ENCODE measurements around the gene ANAPC16.
"Not testable (repeated sequence)": the region's sequence is repeated elsewhere in the genome, so short reads cannot be mapped to it uniquely, and the experiment has no call there.

Gene ANAPC16

DNA sequence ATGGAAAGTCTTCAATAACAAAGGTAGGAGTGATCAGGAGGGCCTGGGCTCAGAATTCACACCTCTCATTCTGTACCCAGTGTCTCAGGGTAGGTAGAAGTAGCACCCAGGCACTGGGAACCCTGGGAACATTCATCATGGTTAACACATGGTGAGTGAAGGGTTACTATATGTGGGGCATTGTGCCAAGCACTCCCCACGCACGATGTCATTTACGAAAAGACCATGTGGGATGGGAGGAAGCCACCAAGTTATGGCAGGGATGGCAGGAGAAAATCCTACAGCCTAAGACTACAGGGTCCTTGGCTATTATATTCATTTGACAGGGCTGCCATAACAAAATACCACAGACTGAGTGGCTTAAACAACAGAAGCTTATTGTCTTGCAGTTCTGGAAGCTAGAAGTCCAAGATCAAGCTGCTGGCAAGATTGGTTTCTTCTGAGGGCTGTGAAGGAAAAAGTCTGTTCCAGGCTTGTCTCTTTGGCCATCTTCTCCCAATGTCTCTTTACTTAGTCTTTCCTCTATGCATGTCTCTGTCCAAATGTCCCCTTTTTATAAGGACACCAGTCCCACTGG lies 30.2 kb downstream of the ANAPC16 start:
- DNase-seq, result no peak

DNA sequence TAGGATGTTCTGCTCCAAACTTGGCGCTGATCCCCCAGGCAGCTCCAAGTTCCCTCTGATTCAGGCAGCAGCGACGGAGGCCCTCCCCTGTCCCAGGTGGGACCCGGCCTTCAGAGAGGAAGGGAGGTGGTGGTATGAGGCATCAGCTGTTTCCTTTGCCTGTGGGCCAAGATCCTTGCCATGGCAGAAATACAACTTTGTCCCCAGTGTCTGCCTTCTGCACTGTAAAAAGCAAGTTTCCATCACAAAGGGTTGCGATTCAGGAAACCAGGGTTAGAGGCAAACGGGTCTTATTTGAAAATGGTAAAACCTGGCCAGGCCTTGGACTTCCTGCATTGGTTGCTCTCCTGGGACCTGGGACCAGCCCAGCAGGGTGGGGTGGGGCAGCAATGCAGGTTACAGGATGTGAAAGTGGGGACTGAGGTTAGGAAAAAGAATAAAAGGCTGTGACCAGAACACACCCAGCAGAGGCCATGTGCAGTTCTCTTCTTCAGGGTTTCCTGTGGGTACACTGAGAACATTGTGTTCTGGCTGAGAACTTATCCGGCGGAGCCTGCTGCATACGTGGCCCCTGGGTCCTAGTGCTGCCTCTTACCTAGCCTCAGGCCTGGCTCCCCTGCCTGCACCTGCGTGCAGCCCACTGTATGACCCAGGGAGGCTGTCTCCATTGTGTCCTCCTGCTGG lies 32.8 kb downstream of the ANAPC16 start:
- DNase-seq, result peak; percentile 51

DNA sequence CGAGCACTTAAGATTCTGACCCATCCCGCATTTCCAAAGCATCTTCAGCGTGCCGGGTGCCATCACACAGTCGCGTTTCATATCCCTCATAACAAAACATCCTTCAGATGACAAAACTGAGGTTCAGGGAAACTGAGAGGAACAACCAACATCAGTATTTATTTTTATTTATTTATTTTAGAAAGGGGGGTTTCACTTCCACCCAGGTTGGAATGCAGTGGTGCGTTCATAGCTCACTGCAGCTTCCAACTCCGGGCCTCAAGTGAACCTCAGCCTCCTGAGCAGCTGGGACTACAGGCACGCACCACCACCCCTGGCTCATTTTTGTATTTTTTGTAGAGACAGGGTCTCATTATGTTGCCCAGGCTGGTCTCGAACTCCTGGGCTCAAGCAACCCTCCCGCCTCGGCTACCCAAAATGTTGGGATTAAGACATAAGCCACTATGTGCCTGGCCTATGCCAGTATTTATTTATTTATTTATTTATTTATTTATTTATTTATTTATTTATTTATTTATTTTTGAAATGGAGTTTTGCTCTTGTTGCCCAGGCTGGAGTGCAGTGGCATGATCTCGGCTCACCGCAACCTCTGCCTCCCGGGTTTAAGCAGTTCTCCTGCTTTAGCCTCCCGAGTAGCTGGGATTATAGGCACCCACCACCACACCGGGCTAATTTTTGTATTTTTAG lies 33.5 kb downstream of the ANAPC16 start:
- not testable (repeated sequence) for DNase-seq

- no peak for DNase-seq
Measured at GRCh38 chr10:72250666-72251065, 34.9 kb downstream of the ANAPC16 start.

DNA sequence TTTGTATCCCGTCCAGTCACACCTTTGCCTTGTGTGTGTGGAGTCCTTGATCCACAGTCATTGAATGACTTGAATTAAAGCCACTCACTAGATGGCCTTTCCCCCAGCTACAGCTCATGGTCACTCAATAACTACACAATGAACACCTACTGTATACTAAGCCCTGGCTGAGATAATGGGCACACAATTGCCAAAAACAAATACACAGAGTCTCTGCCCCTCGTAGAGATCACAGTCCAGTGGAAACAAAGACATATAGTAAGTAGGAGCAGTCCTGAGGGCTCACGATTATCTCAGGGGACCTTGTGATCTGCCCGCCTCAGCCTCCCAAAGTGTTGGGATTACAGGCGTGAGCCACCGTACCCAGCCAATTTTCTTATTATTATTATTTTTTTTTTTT lies 35.8 kb downstream of the ANAPC16 start:
- DNase-seq, result no peak

- DNase-seq, result no peak
Measured at GRCh38 chr10:72252972-72253371, 37.2 kb downstream of the ANAPC16 start.

- DNase-seq, result no peak
Measured at GRCh38 chr10:72253578-72253977, 37.8 kb downstream of the ANAPC16 start.

DNA sequence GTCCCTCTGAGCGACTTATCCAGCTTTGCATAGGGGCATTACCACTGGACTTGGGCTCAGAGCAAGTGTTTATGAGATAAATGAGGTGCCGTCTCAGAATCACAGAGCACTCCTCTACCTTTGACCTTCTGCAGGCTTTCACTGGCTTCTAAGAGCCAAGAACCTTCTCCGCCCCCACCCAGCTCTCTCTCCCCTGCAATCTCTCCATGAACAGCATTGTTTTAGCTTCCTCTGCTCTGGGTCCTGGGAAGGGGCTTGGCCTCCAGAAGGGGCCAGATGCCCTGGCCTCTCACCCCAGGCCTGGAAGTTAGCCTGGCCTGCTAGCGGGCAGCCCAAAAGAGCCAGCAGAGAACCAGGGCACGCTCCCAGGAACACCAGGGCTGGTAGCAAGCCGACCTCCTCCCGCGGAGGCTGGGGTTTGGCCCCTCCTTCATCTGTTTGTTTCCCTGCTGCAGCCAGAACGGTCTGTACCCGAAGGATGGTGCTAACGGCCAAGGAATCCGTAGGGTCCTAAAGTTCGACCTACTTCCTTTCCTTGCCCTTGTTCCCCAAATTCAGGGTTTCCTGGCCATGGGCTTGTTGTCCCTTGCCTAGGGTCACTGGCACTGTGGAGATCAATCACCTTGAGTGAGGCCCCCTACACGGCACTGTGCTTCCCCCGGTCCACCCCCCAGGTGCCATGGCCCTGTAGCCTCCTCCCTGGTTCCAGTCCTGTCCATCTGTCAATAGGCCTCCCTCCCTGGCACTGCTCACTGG lies 39.2 kb downstream of the ANAPC16 start:
- no peak for DNase-seq

DNA sequence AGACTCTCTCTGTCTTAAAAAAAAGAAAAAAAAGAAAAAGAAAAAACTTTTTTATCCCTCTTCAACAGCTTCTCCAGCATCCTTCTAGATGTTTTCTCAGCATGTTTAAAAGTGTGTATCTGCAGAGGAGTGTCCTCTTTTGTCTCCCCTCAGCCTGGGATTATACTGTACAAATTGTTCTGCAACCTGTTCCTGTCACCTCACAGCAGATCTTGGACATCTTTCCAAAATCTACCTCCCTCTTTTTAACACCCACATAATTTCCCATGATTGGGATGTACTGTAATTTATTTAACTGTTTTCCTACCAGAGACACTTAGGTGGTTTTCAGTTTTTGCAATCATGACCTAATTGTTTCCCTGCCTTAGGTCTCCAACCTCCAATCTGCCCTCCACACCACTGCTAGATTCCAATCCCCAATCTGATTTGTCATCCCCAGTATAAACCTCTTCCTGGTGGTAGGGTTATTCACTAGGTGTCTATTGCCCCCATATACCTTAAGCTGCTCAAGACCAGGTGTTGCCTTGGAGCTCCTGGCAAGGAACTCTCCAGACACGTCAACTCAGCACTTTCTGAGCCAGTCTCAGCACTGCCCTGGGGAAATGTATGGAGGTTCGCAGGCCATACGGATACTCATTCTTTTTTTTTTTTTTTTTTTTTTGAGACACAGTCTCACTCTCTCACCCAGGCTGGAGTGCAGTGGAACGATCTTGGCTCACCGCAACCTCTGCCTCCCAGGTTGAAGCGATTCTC lies 40.3 kb downstream of the ANAPC16 start:
- no peak for DNase-seq

- no peak for DNase-seq
Measured at GRCh38 chr10:72257051-72257892, 41.5 kb downstream of the ANAPC16 start.

GRCh38 chr10:72258617-72259016 lies 42.8 kb downstream of the ANAPC16 start:
- DNase-seq, result no peak

- DNase-seq, result no peak
Measured at GRCh38 chr10:72259491-72260238, 43.9 kb downstream of the ANAPC16 start.

DNA sequence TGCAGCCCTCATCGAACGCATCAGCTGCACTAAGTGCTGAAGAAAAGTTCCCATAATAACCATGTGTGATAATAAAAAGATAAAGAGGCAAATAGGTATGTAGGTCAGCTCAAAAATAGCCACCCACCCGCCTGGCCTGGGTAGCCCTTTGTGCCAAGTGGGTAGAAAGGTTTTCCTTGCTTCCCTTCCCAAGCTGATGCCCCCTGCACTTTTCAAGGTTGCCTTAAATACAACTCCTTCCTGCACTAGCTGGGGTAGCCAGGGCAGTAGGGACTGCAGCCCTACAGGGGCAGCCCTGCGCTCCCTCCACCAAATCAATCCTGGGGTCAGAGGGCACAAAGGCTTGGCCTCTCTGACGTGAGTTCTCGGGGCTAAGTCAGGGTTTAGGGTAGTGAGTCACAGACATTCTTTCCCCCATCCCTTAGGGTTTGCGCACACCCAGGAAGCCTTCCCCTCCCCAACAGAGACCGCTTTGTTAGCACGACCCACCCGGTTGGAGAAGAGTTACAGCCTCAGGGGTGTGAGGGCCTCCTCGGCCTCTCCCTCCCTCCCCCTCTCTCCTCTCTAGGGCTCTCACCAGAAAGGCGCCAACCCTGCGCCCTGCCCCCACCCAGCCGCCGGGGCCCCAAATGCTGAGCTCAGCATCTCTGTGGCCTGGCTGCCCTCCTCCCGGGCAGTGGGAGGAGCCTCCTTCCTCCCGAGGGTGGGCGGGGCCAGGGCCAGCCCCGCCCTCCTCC lies 44.6 kb downstream of the ANAPC16 start:
- peak; percentile 63 for DNase-seq

GRCh38 chr10:72260976-72261783 lies 45.4 kb downstream of the ANAPC16 start:
- DNase-seq, result no peak

GRCh38 chr10:72261784-72262404 lies 46.1 kb downstream of the ANAPC16 start:
- no peak for DNase-seq

DNA sequence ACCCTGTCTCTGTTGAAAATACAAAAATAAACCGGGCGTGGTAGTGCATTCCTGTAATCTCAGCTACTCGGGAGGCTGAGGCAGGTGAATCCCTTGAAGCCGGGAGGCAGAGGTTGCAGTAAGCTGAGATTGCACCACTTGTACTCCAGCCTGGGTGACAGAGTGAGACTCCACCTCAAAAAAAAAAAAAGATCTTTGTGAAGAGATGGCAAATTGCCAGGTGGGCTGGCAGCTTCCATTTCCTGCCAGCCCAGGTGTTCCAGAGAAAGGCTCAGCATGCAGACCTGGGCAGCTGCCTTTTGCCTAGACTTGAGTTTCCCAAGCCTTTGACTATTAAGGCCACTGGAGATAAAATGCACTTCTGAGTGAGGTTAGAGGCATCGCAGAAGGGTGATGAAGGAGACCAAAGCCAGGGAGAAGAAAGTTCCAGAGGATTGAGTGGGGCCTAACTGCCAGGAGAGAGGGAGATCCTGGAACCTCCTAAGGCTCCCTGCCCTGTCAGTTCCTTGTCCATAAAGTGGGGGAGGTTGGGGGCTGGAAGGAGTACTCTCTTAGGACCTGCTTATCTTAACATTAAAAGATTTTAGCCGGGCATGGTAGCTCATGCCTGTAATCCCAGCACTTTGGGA lies 47.9 kb downstream of the ANAPC16 start:
- no peak for DNase-seq

DNA sequence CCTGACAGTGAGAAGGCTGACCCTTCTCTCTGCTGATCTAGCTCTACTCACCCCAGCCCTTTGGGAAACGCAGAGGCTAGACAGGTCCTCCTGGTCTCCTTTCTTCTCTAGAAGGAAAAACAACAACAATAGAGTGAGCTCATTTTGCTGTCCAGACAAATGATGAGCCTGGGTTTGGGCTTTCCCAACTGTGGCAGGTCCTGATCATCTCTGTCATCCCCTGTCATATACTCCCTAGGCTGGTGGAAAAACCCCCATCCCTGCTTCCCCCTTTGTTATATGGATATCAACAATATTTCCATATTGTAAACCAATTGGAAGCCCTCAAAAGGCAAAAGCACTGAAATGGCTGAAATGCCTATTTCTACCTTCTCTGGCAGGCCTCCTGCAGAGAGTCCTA lies 48.7 kb downstream of the ANAPC16 start:
- DNase-seq, result no peak

- no peak for DNase-seq
Measured at GRCh38 chr10:72265508-72265907, 49.7 kb downstream of the ANAPC16 start.

Data from activated CD4-positive, alpha-beta T cell treated with anti-CD3 and anti-CD28 coated beads for 1 hour (primary cell).